BE2C (cell line): ENCODE results near the gene LETM1.

Experiments used
- DNase-seq: peaks from one replicate; pipeline ENCODE4 v3.0.0-alpha.2; 2020
- H3K27me3 ChIP-seq: fragments of 250-450 bp; sonication (Bioruptor Pico); 2 replicates; pipeline ENCODE4 v1.5.1; 2020; ENCODE audit warnings: mild to moderate bottlenecking
- H3K36me3 ChIP-seq: fragments of 250-450 bp; sonication (Bioruptor Pico); 2 replicates; pipeline ENCODE4 v1.5.1; 2020; ENCODE audit warnings: mild to moderate bottlenecking
- H3K4me1 ChIP-seq: fragments of 250-450 bp; sonication (Bioruptor Pico); 2 replicates; pipeline ENCODE4 v1.5.1; 2020
- H3K4me3 ChIP-seq: 2 replicates; pipeline ENCODE4 v1.5.1; 2011; ENCODE audit warnings: low read depth, low read length
- H3K9me3 ChIP-seq: fragments of 250-450 bp; sonication (Bioruptor Pico); 2 replicates; pipeline ENCODE4 v1.5.1; 2020
- TF ChIP-seq, protein P1 (sequence below): IDR thresholded peaks from 2 replicates; pipeline ENCODE4 v1.5.1; 2012; ENCODE audit warnings: mild to moderate bottlenecking, low read depth, low read length

Gene LETM1

DNA sequence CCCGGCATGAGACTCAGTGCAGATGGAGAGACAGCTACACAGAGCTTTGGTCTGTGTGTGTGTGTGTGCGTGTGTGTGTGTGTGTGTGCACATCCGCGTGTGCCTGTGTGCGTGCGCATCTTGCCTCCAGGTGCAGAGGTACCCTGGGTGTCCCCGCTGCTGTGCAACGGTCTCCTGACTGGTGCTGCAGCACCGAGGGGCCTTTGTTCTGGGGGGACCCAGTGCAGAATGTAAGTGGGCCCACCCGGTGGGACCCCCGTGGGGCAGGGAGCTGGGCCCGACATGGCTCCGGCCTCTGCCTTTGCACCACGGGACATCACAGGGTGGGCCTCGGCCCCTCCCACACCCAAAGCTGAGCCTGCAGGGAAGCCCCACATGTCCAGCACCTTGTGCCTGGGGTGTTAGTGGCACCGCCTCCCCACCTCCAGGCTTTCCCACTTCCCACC is 48.6 kb downstream of the LETM1 start:
- H3K9me3 ChIP-seq: no peaks in the 10 kb centered on the region
- no peak overlapping the region for H3K4me3 ChIP-seq
- H3K27me3 ChIP-seq: peaks cover 3% of the 10 kb centered on the region; the same call in 1 of the 2 replicates
- H3K36me3 ChIP-seq: peaks cover under 1% of the 10 kb centered on the region; the same call in 1 of the 2 replicates
- H3K4me1 ChIP-seq: no peaks in the 10 kb centered on the region
- DNase-seq: no peak
- TF ChIP-seq, protein P1, sequence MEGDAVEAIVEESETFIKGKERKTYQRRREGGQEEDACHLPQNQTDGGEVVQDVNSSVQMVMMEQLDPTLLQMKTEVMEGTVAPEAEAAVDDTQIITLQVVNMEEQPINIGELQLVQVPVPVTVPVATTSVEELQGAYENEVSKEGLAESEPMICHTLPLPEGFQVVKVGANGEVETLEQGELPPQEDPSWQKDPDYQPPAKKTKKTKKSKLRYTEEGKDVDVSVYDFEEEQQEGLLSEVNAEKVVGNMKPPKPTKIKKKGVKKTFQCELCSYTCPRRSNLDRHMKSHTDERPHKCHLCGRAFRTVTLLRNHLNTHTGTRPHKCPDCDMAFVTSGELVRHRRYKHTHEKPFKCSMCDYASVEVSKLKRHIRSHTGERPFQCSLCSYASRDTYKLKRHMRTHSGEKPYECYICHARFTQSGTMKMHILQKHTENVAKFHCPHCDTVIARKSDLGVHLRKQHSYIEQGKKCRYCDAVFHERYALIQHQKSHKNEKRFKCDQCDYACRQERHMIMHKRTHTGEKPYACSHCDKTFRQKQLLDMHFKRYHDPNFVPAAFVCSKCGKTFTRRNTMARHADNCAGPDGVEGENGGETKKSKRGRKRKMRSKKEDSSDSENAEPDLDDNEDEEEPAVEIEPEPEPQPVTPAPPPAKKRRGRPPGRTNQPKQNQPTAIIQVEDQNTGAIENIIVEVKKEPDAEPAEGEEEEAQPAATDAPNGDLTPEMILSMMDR: no peak

DNA sequence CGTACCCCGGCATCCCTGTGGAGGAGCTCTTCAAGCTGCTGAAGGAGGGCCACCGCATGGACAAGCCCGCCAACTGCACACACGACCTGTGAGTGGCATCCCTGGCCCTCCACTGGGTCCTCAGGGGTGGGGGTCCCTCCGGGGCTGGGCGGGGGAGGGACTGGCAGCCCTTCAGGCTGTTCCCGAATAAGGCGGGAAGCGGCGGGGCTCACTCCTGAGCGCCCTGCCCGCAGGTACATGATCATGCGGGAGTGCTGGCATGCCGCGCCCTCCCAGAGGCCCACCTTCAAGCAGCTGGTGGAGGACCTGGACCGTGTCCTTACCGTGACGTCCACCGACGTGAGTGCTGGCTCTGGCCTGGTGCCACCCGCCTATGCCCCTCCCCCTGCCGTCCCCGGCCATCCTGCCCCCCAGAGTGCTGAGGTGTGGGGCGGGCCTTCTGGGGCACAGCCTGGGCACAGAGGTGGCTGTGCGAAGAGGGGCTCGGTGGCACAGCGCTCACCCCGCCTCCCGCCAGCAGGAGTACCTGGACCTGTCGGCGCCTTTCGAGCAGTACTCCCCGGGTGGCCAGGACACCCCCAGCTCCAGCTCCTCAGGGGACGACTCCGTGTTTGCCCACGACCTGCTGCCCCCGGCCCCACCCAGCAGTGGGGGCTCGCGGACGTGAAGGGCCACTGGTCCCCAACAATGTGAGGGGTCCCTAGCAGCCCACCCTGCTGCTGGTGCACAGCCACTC is 49.2 kb downstream of the LETM1 start:
- Histone ChIP-seq H3K4me1 (no peaks in the 10 kb centered on the region), H3K36me3 (no peaks in the 10 kb centered on the region), H3K9me3 (no peaks in the 10 kb centered on the region), H3K27me3 (peaks cover 3% of the 10 kb centered on the region; the same call in 1 of the 2 replicates), H3K4me3 (no peak overlapping the region)
- TF ChIP-seq, protein P1: no peak
- no peak for DNase-seq

DNA sequence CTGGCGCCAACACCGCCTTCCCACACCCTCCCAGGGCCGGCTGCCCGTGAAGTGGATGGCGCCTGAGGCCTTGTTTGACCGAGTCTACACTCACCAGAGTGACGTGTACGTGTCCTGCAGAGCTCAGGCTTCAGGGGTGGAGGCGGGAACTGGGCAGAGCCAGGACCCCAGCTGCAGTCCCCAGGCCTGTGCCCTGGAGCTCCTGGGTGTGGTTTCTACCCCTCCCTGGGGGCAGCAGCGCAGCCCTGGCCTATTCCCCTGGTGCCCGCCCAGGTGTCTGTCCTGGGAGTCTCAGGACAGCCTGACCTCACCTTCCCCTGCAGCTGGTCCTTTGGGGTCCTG is 49.8 kb downstream of the LETM1 start:
- H3K4me3 ChIP-seq: no peak overlapping the region
- DNase-seq: no peak
- no peaks in the 10 kb centered on the region for H3K4me1 ChIP-seq
- H3K27me3 ChIP-seq: peaks cover 3% of the 10 kb centered on the region; the same call in 1 of the 2 replicates
- no peaks in the 10 kb centered on the region for H3K36me3 ChIP-seq
- TF ChIP-seq, protein P1: no peak
- no peaks in the 10 kb centered on the region for H3K9me3 ChIP-seq

DNA sequence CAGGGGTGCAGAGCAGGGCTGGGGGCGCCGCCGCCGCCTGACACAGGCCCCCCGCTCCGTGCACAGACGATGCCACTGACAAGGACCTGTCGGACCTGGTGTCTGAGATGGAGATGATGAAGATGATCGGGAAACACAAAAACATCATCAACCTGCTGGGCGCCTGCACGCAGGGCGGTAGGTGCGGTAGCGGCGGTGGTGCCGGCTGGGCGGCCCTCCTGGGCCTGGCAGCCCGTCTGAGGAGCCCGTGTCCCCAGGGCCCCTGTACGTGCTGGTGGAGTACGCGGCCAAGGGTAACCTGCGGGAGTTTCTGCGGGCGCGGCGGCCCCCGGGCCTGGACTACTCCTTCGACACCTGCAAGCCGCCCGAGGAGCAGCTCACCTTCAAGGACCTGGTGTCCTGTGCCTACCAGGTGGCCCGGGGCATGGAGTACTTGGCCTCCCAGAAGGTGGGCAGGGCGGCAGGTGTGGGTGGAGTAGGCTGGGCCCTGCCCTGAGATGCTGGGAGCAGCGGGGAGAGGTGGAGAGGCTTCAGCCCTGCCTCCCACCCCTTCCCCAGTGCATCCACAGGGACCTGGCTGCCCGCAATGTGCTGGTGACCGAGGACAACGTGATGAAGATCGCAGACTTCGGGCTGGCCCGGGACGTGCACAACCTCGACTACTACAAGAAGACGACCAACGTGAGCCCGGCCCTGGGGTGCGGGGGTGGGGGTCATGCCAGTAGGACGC is 50.3 kb downstream of the LETM1 start:
- Histone ChIP-seq H3K4me1 (no peaks in the 10 kb centered on the region), H3K9me3 (no peaks in the 10 kb centered on the region), H3K4me3 (no peak overlapping the region), H3K36me3 (no peaks in the 10 kb centered on the region), H3K27me3 (peaks cover 3% of the 10 kb centered on the region; the same call in 1 of the 2 replicates)
- TF ChIP-seq, protein P1: no peak
- DNase-seq: no peak

DNA sequence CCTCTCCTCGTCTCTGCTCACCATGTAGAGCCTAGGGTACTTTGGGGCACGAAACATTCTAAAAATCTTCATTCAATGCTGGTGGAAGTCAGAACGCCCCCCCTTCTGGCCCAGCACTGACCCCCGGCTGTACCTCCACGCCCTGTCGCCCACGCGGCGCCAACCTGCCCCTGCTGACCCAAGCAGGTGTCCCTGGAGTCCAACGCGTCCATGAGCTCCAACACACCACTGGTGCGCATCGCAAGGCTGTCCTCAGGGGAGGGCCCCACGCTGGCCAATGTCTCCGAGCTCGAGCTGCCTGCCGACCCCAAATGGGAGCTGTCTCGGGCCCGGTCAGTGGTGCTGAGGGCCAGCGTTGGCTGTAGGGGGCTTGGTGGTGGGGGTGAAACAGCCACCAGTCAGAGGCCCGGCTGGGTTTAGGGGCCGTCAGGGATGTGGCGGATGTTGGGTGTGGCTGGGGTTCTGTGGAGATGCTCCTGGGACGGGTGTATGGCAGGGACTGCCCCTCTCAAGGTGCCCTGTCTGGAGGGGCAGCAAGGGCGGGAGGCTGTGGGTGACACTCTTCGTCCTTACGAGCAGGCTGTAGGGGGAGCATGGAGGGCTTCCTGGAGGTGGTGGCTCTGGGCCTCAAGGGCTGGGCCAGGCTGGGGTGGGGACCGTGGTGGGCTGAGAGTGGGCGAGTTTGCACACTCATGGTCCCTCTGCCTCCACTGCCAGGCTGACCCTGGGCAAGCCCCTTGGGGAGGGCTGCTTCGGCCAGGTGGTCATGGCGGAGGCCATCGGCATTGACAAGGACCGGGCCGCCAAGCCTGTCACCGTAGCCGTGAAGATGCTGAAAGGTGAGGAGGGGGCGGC is 51.1 kb downstream of the LETM1 start:
- TF ChIP-seq, protein P1: no peak
- no peaks in the 10 kb centered on the region for H3K9me3 ChIP-seq
- H3K27me3 ChIP-seq: peaks cover 3% of the 10 kb centered on the region; the same call in 1 of the 2 replicates
- no peak overlapping the region for H3K4me3 ChIP-seq
- H3K36me3 ChIP-seq: no peaks in the 10 kb centered on the region
- H3K4me1 ChIP-seq: no peaks in the 10 kb centered on the region
- no peak for DNase-seq
